ENCODE results near the gene CST5.
"Not testable (repeated sequence)": the region's sequence is repeated elsewhere in the genome, so short reads cannot be mapped to it uniquely, and the experiment has no call there.

Gene CST5

DNA sequence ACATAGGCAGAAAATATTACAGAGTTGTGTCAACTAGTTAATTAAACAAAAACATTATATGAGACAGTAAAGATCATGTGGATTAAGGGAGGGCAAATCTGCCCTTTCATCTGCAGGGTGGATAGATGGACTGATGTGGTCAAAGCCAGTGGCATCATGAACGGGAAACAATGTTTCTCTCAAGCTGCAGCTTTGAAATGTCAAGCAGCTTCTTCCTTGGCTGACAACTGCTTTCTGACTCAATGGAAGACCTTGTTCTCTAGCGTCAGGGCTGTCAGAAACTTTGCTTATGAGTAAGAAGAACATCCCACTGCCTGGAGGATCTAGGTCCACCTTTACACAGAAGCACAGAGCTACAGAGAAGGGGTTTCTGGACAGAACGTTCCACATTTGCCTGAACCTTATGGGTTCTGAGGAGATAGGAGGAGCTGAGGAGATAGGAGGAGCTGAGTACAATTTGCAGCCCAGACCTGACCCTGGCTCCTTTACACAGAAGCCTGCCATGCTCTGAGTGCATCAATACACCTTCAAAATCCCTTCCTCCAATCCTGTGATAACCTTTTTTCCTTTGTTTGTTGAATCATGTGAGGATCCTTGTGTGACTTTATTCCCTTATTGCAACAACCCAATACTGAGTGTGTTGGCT is 6.1 kb downstream of the CST5 start:
- H3K4me3 ChIP-seq (ENCODE audit: low read depth, low read length) = no peak overlapping the region
- H3K27me3 ChIP-seq (ENCODE audit: control insufficient read depth, insufficient read depth, low read length) = no peaks in the 10 kb centered on the region
- no peaks in the 10 kb centered on the region for H3K36me3 ChIP-seq (ENCODE audit: control insufficient read depth, insufficient read depth, low read length)
- H3K9ac ChIP-seq (ENCODE audit: low read length) = no peak overlapping the region
- H3K27ac ChIP-seq (ENCODE audit: low read depth, low read length) = no peak overlapping the region
- peaks cover 3% of the 10 kb centered on the region; the same call in 1 of the 2 replicates for H3K9me3 ChIP-seq (ENCODE audit: control insufficient read depth, insufficient read depth, low read depth, low read length)
- peaks cover 32% of the 10 kb centered on the region for H3K4me1 ChIP-seq (ENCODE audit: control insufficient read depth, insufficient read depth, low read length)

DNA sequence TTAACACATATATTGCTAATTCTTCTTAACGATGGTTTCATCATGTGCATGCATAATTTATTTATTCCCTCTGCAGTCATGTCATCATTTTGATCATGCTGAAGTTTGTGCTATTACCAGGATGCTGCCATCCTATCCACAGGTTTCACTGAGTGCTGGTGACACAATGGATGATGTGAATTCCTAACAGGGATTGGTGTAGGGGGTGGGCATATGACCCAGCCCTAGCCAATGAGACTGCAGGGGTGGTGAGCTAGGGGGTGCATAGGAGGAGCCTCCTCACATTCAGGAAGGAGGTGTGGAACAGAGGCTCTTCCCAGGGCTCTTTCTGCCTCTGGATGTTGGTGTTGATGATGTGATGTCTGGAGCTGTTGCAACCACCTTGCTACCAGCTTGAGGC is 7.5 kb downstream of the CST5 start:
- Histone ChIP-seq H3K9me3 (ENCODE audit: control insufficient read depth, insufficient read depth, low read depth, low read length) (peaks cover 3% of the 10 kb centered on the region; the same call in 1 of the 2 replicates), H3K4me3 (ENCODE audit: low read depth, low read length) (no peak overlapping the region), H3K36me3 (ENCODE audit: control insufficient read depth, insufficient read depth, low read length) (no peaks in the 10 kb centered on the region), H3K27ac (ENCODE audit: low read depth, low read length) (no peak overlapping the region), H3K4me1 (ENCODE audit: control insufficient read depth, insufficient read depth, low read length) (peaks cover 44% of the 10 kb centered on the region), H3K9ac (ENCODE audit: low read length) (no peak overlapping the region), H3K27me3 (ENCODE audit: control insufficient read depth, insufficient read depth, low read length) (no peaks in the 10 kb centered on the region)

DNA sequence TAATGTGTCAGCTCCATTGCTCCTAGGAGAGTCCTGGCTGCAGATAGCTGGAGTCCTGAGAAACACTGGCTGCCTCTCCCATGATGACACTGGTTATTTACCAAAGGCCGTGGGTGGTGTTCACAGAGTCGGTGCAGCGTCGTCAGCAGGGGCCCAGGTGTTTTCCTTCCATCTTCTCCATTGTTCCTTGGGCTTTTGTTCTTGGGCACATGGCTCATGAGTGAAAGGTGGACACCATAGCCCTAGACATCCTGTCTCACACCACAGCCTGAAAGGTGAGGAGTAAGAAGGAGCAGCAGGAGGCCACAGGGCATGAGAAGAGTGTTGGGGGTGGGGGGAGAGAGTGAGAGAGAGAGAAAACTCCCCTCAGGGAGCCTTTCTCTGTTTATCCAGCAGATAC is 9.1 kb downstream of the CST5 start:
- no peak overlapping the region for H3K4me3 ChIP-seq (ENCODE audit: low read depth, low read length)
- no peak overlapping the region for H3K9ac ChIP-seq (ENCODE audit: low read length)
- H3K27ac ChIP-seq (ENCODE audit: low read depth, low read length) = no peak overlapping the region
- no peaks in the 10 kb centered on the region for H3K27me3 ChIP-seq (ENCODE audit: control insufficient read depth, insufficient read depth, low read length)
- H3K36me3 ChIP-seq (ENCODE audit: control insufficient read depth, insufficient read depth, low read length) = no peaks in the 10 kb centered on the region
- H3K9me3 ChIP-seq (ENCODE audit: control insufficient read depth, insufficient read depth, low read depth, low read length) = peaks cover 3% of the 10 kb centered on the region; the same call in 1 of the 2 replicates
- H3K4me1 ChIP-seq (ENCODE audit: control insufficient read depth, insufficient read depth, low read length) = peaks cover 52% of the 10 kb centered on the region

DNA sequence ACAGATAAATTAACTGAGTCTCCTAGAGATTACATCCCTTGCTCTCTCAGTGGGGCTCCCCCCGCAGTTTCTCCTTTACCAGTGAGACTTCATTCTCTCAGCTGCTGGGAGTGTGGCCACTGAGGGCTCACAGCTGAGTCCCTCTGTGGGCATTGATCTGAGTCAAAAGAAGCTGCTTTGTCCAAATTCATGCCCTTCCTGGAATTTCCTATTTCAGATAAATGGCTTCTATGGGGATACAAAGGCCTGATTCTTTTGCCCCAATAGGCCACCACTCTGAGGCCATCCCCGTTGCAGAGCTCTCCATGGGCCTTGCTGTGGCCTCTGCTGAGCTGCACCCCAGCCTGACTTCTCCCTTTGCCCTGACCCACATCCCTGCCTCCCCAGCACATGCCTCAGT is 10.0 kb downstream of the CST5 start:
- H3K27ac ChIP-seq (ENCODE audit: low read depth, low read length) = no peak overlapping the region; the same call in 1 of the 2 replicates
- no peak overlapping the region for H3K9ac ChIP-seq (ENCODE audit: low read length)
- H3K9me3 ChIP-seq (ENCODE audit: control insufficient read depth, insufficient read depth, low read depth, low read length) = peaks cover 3% of the 10 kb centered on the region; the same call in 1 of the 2 replicates
- peaks cover 52% of the 10 kb centered on the region for H3K4me1 ChIP-seq (ENCODE audit: control insufficient read depth, insufficient read depth, low read length)
- H3K4me3 ChIP-seq (ENCODE audit: low read depth, low read length) = no peak overlapping the region
- H3K27me3 ChIP-seq (ENCODE audit: control insufficient read depth, insufficient read depth, low read length) = no peaks in the 10 kb centered on the region
- H3K36me3 ChIP-seq (ENCODE audit: control insufficient read depth, insufficient read depth, low read length) = no peaks in the 10 kb centered on the region

DNA sequence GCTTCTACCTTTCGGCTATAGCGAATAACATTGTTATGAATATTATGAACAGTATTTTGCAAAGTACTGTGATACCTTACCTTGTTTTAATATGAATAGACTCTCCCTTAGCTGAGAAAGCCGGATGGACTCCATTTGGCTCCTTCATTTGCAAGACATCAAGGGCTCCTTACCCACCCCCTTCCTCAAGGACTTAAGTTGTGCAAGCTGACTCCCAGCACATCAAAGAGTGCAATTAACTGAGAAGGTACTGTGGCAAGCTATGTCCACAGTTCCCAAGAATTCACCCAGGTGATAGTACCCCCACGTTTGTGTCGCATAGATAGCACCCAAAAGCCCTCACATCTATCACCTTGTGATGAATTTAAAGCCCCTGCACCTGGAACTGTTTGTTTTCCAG is 11.2 kb downstream of the CST5 start:
- no peaks in the 10 kb centered on the region for H3K27me3 ChIP-seq (ENCODE audit: control insufficient read depth, insufficient read depth, low read length)
- peaks cover 52% of the 10 kb centered on the region for H3K4me1 ChIP-seq (ENCODE audit: control insufficient read depth, insufficient read depth, low read length)

DNA sequence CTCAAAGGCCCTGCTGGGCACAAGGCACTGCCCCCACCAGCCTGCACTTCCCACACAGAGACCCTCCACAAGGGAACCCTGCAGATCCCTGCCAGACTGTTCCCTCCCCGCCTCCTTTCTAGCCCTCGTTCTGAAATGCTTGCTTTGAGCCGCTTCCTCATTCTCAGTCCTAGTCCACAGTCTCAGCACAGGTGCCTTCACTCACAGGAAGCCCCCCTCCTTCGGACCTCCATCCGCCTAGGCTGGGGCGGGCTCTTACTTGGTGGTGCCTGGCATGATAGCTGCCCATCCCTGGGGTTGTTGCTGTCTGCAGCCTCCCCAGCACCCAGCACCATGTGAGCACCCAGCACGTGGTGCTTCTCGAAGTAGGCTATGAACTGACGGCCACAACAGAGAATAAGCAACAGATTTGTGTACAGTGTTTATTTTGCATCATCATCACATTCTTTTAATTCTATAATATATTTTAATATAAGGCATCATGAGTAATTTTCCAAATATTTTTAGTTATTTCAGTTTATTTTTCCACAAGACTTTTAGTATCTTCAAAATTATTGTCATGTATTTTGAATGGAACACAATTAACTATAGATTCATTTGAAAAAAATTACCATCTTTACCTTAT is 12.3 kb downstream of the CST5 start:
- Histone ChIP-seq H3K27me3 (ENCODE audit: control insufficient read depth, insufficient read depth, low read length) (no peaks in the 10 kb centered on the region), H3K36me3 (ENCODE audit: control insufficient read depth, insufficient read depth, low read length) (no peaks in the 10 kb centered on the region), H3K9ac (ENCODE audit: low read length) (no peak overlapping the region), H3K9me3 (ENCODE audit: control insufficient read depth, insufficient read depth, low read depth, low read length) (peaks cover 7% of the 10 kb centered on the region; the same call in 1 of the 2 replicates), H3K27ac (ENCODE audit: low read depth, low read length) (no peak overlapping the region), H3K4me1 (ENCODE audit: control insufficient read depth, insufficient read depth, low read length) (peaks cover 52% of the 10 kb centered on the region), H3K4me3 (ENCODE audit: low read depth, low read length) (no peak overlapping the region)

More for the DNA sequence above, 11.2 kb downstream of the CST5 start:
- Histone ChIP-seq H3K9me3 (ENCODE audit: control insufficient read depth, insufficient read depth, low read depth, low read length) (peaks cover 3% of the 10 kb centered on the region; the same call in 1 of the 2 replicates), H3K27ac (ENCODE audit: low read depth, low read length) (peak overlapping the region; percentile 44; the same call in 1 of the 2 replicates), H3K4me3 (ENCODE audit: low read depth, low read length) (peak overlapping the region; percentile 30; the same call in 1 of the 2 replicates), H3K9ac (ENCODE audit: low read length) (peak overlapping the region; percentile 56), H3K36me3 (ENCODE audit: control insufficient read depth, insufficient read depth, low read length) (no peaks in the 10 kb centered on the region)

DNA sequence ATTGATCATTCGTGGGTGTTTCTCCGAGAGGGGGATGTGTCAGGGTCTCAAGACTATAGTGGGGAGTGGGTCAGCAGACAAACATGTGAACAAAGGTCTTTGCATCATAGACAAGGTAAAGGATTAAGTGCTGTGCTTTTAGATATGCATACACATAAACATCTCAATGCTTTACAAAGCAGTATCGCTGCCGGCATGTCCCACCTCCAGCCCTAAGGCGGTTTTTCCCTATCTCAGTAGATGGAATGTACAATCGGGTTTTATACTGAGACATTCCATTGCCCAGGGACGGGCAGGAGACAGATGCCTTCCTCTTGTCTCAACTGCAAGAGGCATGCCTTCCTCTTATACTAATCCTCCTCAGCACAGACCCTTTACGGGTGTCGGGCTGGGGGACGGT is 18.8 kb downstream of the CST5 start:
- not testable (repeated sequence) for H3K4me1 ChIP-seq (ENCODE audit: control insufficient read depth, insufficient read depth, low read length); H3K36me3 ChIP-seq (ENCODE audit: control insufficient read depth, insufficient read depth, low read length); H3K9ac ChIP-seq (ENCODE audit: low read length); H3K27ac ChIP-seq (ENCODE audit: low read depth, low read length); H3K9me3 ChIP-seq (ENCODE audit: control insufficient read depth, insufficient read depth, low read depth, low read length); H3K27me3 ChIP-seq (ENCODE audit: control insufficient read depth, insufficient read depth, low read length); H3K4me3 ChIP-seq (ENCODE audit: low read depth, low read length)

DNA sequence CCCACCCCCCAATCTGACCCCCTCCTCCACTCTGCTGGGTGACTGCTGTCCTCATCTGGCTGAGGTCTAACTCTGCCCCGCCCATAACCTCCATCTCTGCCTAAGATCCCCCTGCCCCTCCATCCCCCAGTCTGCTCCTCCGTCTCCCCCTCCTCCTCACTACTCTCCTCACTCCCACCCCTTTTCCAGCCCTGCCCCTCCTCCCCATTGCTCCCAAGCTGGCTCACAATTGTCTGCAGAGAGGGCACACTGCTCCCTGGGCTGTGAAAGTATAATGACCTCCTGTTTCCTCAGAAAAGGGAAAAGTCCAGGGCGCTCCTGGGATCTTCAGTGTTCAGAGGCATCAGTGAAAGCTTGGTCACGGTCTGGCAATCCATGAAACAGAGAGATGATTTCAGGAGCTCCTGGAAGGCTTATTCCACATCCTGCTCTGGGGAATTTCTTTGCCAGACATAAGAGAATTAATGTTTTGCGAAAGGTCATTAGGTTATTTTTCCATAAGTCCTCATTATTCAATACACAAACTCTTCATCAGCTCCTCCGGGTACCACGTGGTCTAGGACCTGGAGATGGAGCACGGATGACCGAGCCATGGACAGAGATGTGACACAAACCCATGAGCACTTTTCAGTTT is 21.5 kb downstream of the CST5 start:
- Histone ChIP-seq H3K9ac (ENCODE audit: low read length) (no peak overlapping the region), H3K9me3 (ENCODE audit: control insufficient read depth, insufficient read depth, low read depth, low read length) (peaks cover 2% of the 10 kb centered on the region; the same call in 1 of the 2 replicates), H3K27me3 (ENCODE audit: control insufficient read depth, insufficient read depth, low read length) (no peaks in the 10 kb centered on the region), H3K36me3 (ENCODE audit: control insufficient read depth, insufficient read depth, low read length) (no peaks in the 10 kb centered on the region), H3K27ac (ENCODE audit: low read depth, low read length) (no peak overlapping the region), H3K4me3 (ENCODE audit: low read depth, low read length) (peak overlapping the region; percentile 29; the same call in 1 of the 2 replicates), H3K4me1 (ENCODE audit: control insufficient read depth, insufficient read depth, low read length) (peaks cover 9% of the 10 kb centered on the region)

DNA sequence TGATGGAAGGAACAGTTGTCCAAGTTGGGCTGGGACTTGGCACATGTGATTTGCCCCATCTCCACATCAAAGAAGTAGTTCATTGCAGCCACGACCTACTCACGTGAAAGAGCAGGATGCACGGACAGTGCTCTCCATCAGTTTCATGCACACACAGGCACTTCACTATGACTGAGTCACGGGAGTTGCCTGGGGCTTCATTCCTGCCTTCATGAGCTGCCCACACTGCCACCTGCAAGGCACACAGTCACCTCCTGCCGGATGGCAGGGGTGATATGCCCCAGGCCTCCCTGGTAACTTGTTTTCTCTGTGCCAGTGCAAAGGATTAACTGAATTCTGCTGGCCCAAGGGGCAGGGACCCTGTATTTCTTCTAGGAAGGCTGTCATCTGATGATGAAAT is 22.8 kb downstream of the CST5 start:
- no peak overlapping the region for H3K27ac ChIP-seq (ENCODE audit: low read depth, low read length)
- H3K4me3 ChIP-seq (ENCODE audit: low read depth, low read length) = no peak overlapping the region
- no peaks in the 10 kb centered on the region for H3K27me3 ChIP-seq (ENCODE audit: control insufficient read depth, insufficient read depth, low read length)
- no peaks in the 10 kb centered on the region for H3K9me3 ChIP-seq (ENCODE audit: control insufficient read depth, insufficient read depth, low read depth, low read length)
- peaks cover 9% of the 10 kb centered on the region for H3K4me1 ChIP-seq (ENCODE audit: control insufficient read depth, insufficient read depth, low read length)
- no peak overlapping the region for H3K9ac ChIP-seq (ENCODE audit: low read length)
- H3K36me3 ChIP-seq (ENCODE audit: control insufficient read depth, insufficient read depth, low read length) = no peaks in the 10 kb centered on the region

DNA sequence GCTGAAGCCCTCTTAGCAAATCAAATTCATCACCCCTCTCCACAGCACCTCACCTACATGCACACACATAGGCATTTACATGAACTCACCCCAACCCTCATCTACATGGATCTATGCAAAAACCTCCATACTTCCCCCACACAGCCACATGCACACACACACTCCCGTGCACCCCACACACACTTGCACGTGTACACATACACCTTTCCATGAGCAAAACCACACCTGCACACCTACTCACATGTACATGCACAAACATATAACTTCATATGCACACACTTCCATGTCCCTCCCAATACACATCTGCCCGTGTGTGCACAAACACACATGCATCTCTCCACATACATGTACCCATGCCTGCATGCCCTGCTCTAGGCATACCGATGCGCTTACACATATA is 23.3 kb downstream of the CST5 start:
- Histone ChIP-seq H3K4me1 (ENCODE audit: control insufficient read depth, insufficient read depth, low read length) (peaks cover 9% of the 10 kb centered on the region), H3K27ac (ENCODE audit: low read depth, low read length) (no peak overlapping the region), H3K4me3 (ENCODE audit: low read depth, low read length) (no peak overlapping the region), H3K9ac (ENCODE audit: low read length) (no peak overlapping the region), H3K36me3 (ENCODE audit: control insufficient read depth, insufficient read depth, low read length) (no peaks in the 10 kb centered on the region), H3K27me3 (ENCODE audit: control insufficient read depth, insufficient read depth, low read length) (no peaks in the 10 kb centered on the region), H3K9me3 (ENCODE audit: control insufficient read depth, insufficient read depth, low read depth, low read length) (no peaks in the 10 kb centered on the region)

DNA sequence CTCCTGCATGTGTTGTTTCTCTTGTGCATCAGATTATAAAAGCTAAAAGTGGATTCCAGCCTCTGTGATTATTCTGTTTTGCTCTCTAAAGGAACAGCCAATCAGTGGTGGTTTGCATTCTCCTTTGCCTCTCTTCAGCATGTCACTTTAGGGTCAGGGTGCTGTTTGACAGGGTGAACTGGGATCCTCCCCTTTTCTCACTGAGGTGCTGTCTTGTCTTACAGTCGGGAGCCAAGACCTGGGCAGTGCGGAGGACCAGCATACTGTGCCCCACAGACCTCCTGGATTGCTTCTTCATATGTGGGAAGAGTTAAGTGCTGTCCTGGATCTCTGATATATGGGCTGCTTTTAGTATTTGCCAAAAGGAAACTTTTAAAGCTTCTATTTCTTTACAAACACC is 37.9 kb downstream of the CST5 start:
- Histone ChIP-seq H3K36me3 (ENCODE audit: control insufficient read depth, insufficient read depth, low read length) (no peaks in the 10 kb centered on the region), H3K9ac (ENCODE audit: low read length) (no peak overlapping the region), H3K27ac (ENCODE audit: low read depth, low read length) (no peak overlapping the region), H3K4me3 (ENCODE audit: low read depth, low read length) (no peak overlapping the region), H3K9me3 (ENCODE audit: control insufficient read depth, insufficient read depth, low read depth, low read length) (no peaks in the 10 kb centered on the region), H3K27me3 (ENCODE audit: control insufficient read depth, insufficient read depth, low read length) (no peaks in the 10 kb centered on the region), H3K4me1 (ENCODE audit: control insufficient read depth, insufficient read depth, low read length) (no peaks in the 10 kb centered on the region)
